ENCODE data around the gene CLECL1. TPM values are rescaled to one million over a fixed set of nuclear protein-coding genes. Genes with fewer than 3 reads are reported as not detected.
"Not testable (repeated sequence)": the region's sequence is repeated elsewhere in the genome, so short reads cannot be mapped to it uniquely, and the experiment has no call there.

Gene CLECL1
- total and polyA plus RNA-seq, 2 of the 13 experiments (the other 11 are each of a cell fraction or from before 2014, with no cell fraction given) = not detected

DNA sequence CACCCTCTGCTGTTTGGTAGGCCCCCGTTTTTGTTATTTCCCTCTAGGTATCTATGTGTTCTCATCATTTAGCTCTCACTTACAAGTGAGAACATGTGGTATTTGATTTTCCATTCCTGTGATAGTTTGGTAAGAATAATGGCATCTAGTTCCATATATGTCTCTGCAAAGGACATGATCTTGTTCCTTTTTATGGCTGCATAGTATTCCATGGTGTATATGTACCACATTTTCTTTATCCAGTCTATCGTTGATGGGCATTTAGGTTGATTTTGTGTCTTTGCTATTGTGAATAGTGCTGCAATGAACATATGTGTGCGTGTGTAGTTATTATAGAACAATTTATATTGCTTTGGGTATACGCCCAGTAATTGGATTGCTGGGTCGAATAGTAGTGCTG is 28.3 kb downstream of the CLECL1 start:
- H3K9me3 ChIP-seq (ENCODE audit: low read length); H3K4me2 ChIP-seq (ENCODE audit: low read depth, low read length); DNase-seq (ENCODE audit: low spot score); BruUV-seq (replicated peaks); H3K9ac ChIP-seq (ENCODE audit: insufficient read depth, low read depth, low read length); FAIRE-seq; in situ Hi-C loops (cut with HindIII; ENCODE audit: extremely low pct_ligation_motif_present, low pct_unique_long_range_greater_than_20kb); ATAC-seq; H3K79me2 ChIP-seq (ENCODE audit: insufficient read depth, low read length); H4K20me1 ChIP-seq (ENCODE audit: insufficient read depth, low read length); H3K36me3 ChIP-seq (replicated peaks in 1 of 2; ENCODE audit: control insufficient read depth in 1 of 2, insufficient read depth in 2 of 2, low read length in 2 of 2); H3K4me3 ChIP-seq (replicated peaks in 1 of 3; ENCODE audit: insufficient read depth in 1 of 3, low read depth in 2 of 3, low read length in 3 of 3); POLR2A ChIA-PET; H3K27me3 ChIP-seq (ENCODE audit: control insufficient read depth in 1 of 2, insufficient read depth in 2 of 2, low read length in 2 of 2); H2AFZ ChIP-seq (ENCODE audit: low read length); intact Hi-C loops (cut with micrococcal nuclease; ENCODE audit: unreplicated experiment); H3K27ac ChIP-seq (ENCODE audit: extremely low read length, insufficient read depth, low read length); CTCF ChIA-PET (ENCODE audit: low intra/inter-chr PET ratio, low total read pairs): not testable (repeated sequence)
- 21% methylated on average over 5 of the region's 5 CpGs for WGBS (ENCODE audit: low lambda C conversion rate)
- peaks cover 13% of the 10 kb centered on the region; the same call in 1 of the 2 replicates for H3K4me1 ChIP-seq (ENCODE audit: insufficient read depth, low read length)

DNA sequence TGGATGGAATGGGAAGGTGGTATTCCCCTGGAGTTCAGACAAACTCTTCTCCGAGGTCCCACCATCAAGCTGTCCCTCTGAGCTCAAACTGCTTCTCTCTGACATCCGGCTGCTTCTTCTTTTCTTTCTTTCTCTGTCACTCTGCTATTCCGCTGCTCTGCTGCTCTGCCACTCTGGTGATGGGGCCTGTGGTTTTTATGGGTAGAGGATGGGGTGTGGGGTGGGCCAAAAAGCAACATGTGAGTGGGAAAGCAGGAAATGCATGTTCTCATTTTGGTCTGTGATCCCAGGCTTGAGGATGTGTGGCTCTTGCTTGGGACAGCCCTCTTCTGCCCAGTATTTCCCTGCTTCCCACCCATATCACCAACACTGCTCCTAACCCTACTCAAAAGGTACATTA is 30.6 kb downstream of the CLECL1 start:
- intact Hi-C loops (cut with micrococcal nuclease; ENCODE audit: unreplicated experiment) (no loop called here), in situ Hi-C loops (cut with HindIII; ENCODE audit: extremely low pct_ligation_motif_present, low pct_unique_long_range_greater_than_20kb) (no loop called here)
- H3K27ac ChIP-seq (ENCODE audit: extremely low read length, insufficient read depth, low read length) = no peak overlapping the region
- no peak overlapping the region for H3K4me3 ChIP-seq (replicated peaks in 1 of 3; ENCODE audit: insufficient read depth in 1 of 3, low read depth in 2 of 3, low read length in 3 of 3)
- TF ChIP-seq EZH2 (conservative IDR thresholded peaks at IDR 0.05; ENCODE audit: low read depth, low read length) = no peak
- TF ChIP-seq MBNL3 (CRISPR knock-in tag; conservative IDR thresholded peaks at IDR 0.05) = no peak
- TF ChIP-seq YEATS2 (CRISPR knock-in tag; IDR thresholded peaks at IDR 0.05; ENCODE audit: borderline replicate concordance) = no peak
- no peak for TF ChIP-seq PRDM15 (CRISPR knock-in tag; IDR thresholded peaks at IDR 0.05)
- TF ChIP-seq ZNF563 (CRISPR knock-in tag; IDR thresholded peaks at IDR 0.05) = no peak
- TF ChIP-seq MLLT10 (CRISPR knock-in tag; IDR thresholded peaks at IDR 0.05) = no peak
- no peak for TF ChIP-seq HOXA5 (CRISPR knock-in tag; IDR thresholded peaks at IDR 0.05)
- FAIRE-seq (no peak), ATAC-seq (no peak), DNase-seq (ENCODE audit: low spot score) (no peak)
- no TSS peak for BruUV-seq (replicated peaks)
- POLR2A ChIA-PET = no interaction called here
- no peaks in the 10 kb centered on the region for H3K36me3 ChIP-seq (replicated peaks in 1 of 2; ENCODE audit: control insufficient read depth in 1 of 2, insufficient read depth in 2 of 2, low read length in 2 of 2)
- no peaks in the 10 kb centered on the region for H3K9me3 ChIP-seq (ENCODE audit: low read length)
- H3K4me2 ChIP-seq (ENCODE audit: low read depth, low read length) = no peak overlapping the region
- H2AFZ ChIP-seq (ENCODE audit: low read length) = no peak overlapping the region
- no peaks in the 10 kb centered on the region for H4K20me1 ChIP-seq (ENCODE audit: insufficient read depth, low read length)
- H3K4me1 ChIP-seq (ENCODE audit: insufficient read depth, low read length) = no peaks in the 10 kb centered on the region
- H3K27me3 ChIP-seq (ENCODE audit: control insufficient read depth in 1 of 2, insufficient read depth in 2 of 2, low read length in 2 of 2) = no peaks in the 10 kb centered on the region
- H3K9ac ChIP-seq (ENCODE audit: insufficient read depth, low read depth, low read length) = no peak overlapping the region
- CTCF ChIA-PET (ENCODE audit: low intra/inter-chr PET ratio, low total read pairs) = no interaction called here
- 17% methylated on average over 3 of the region's 3 CpGs for WGBS (ENCODE audit: low lambda C conversion rate)
- no peaks in the 10 kb centered on the region for H3K79me2 ChIP-seq (ENCODE audit: insufficient read depth, low read length)

Data from HepG2 (cell line).